ENCODE results near the gene SYCP2.
A peak's percentile ranks its signal among the peaks of the same experiment; 100 is the strongest.

SYCP2 gene

GRCh38 chr20:59848182-59848581, 85.3 kb downstream of the SYCP2 start:
- Histone ChIP-seq H3K27ac (ENCODE audit: low read depth, low read length) (no peak overlapping the region), H3K9me3 (ENCODE audit: control insufficient read depth in 5 of 5, low read length in 5 of 5) (no peaks in the 10 kb centered on the region), H3K4me3 (ENCODE audit: low read depth in 1 of 5, low read length in 5 of 5) (no peak overlapping the region), H3K9ac (ENCODE audit: low read length in 5 of 5) (no peak overlapping the region), H3K36me3 (ENCODE audit: control insufficient read depth in 5 of 5, insufficient read depth in 5 of 5, low read length in 5 of 5) (no peaks in the 10 kb centered on the region), H3K27me3 (ENCODE audit: control insufficient read depth in 5 of 5, insufficient read depth in 4 of 5, low read length in 5 of 5) (no peaks in the 10 kb centered on the region), H3K4me1 (ENCODE audit: control insufficient read depth in 5 of 5, insufficient read depth in 5 of 5, low read length in 5 of 5) (no peaks in the 10 kb centered on the region)

- Histone ChIP-seq H3K9ac (ENCODE audit: low read length in 5 of 5) (no peak overlapping the region), H3K27ac (ENCODE audit: low read depth, low read length) (no peak overlapping the region), H3K4me3 (ENCODE audit: low read depth in 1 of 5, low read length in 5 of 5) (no peak overlapping the region), H3K4me1 (ENCODE audit: control insufficient read depth in 5 of 5, insufficient read depth in 5 of 5, low read length in 5 of 5) (no peaks in the 10 kb centered on the region), H3K27me3 (ENCODE audit: control insufficient read depth in 5 of 5, insufficient read depth in 4 of 5, low read length in 5 of 5) (no peaks in the 10 kb centered on the region), H3K36me3 (ENCODE audit: control insufficient read depth in 5 of 5, insufficient read depth in 5 of 5, low read length in 5 of 5) (no peaks in the 10 kb centered on the region), H3K9me3 (ENCODE audit: control insufficient read depth in 5 of 5, low read length in 5 of 5) (no peaks in the 10 kb centered on the region)
These were observed 88.0 kb downstream of the SYCP2 start for GRCh38 chr20:59845472-59845871.

DNA sequence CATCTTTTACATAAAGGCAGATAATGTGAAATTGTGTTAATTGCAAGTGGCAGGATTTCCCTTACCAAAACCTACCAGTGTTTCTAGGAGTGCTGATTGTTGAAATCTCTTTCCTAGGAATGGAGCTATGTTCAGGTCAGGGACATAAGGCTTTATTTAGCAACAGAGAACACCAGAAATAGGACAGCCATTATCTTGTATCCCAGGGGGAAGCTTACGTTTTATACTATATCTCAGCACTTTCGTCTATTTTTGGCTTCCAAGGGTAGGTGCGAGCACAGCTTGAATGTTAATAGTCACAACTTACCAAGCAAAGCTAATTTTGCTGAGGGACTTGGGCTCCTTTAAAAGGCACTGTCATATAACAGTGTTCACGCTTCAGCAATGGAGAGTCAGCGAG, 94.0 kb downstream of the SYCP2 start:
- no peak overlapping the region for H3K27ac ChIP-seq (ENCODE audit: low read depth, low read length)
- no peaks in the 10 kb centered on the region for H3K36me3 ChIP-seq (ENCODE audit: control insufficient read depth in 5 of 5, insufficient read depth in 5 of 5, low read length in 5 of 5)
- H3K9me3 ChIP-seq (ENCODE audit: control insufficient read depth in 5 of 5, low read length in 5 of 5), result no peaks in the 10 kb centered on the region
- H3K4me3 ChIP-seq (ENCODE audit: low read depth in 1 of 5, low read length in 5 of 5), result no peak overlapping the region
- H3K9ac ChIP-seq (ENCODE audit: low read length in 5 of 5), result no peak overlapping the region
- H3K27me3 ChIP-seq (ENCODE audit: control insufficient read depth in 5 of 5, insufficient read depth in 4 of 5, low read length in 5 of 5), result peaks cover 0 to 17% (median 13%) of the 10 kb centered on the region in 5 donors
- H3K4me1 ChIP-seq (ENCODE audit: control insufficient read depth in 5 of 5, insufficient read depth in 5 of 5, low read length in 5 of 5), result peaks cover 1 to 32% (median 11%) of the 10 kb centered on the region in 5 donors

- H3K27me3 ChIP-seq (ENCODE audit: control insufficient read depth in 5 of 5, insufficient read depth in 4 of 5, low read length in 5 of 5), result peaks cover 0 to 17% (median 14%) of the 10 kb centered on the region in 5 donors
- H3K4me1 ChIP-seq (ENCODE audit: control insufficient read depth in 5 of 5, insufficient read depth in 5 of 5, low read length in 5 of 5), result peaks cover 2 to 32% (median 11%) of the 10 kb centered on the region in 5 donors
- no peak overlapping the region for H3K27ac ChIP-seq (ENCODE audit: low read depth, low read length)
- no peak overlapping the region for H3K9ac ChIP-seq (ENCODE audit: low read length in 5 of 5)
- H3K36me3 ChIP-seq (ENCODE audit: control insufficient read depth in 5 of 5, insufficient read depth in 5 of 5, low read length in 5 of 5), result no peaks in the 10 kb centered on the region
- no peaks in the 10 kb centered on the region for H3K9me3 ChIP-seq (ENCODE audit: control insufficient read depth in 5 of 5, low read length in 5 of 5)
- H3K4me3 ChIP-seq (ENCODE audit: low read depth in 1 of 5, low read length in 5 of 5), result no peak overlapping the region
These were observed 95.6 kb downstream of the SYCP2 start for GRCh38 chr20:59837623-59838394.

- Histone ChIP-seq H3K27ac (ENCODE audit: low read depth, low read length) (no peak overlapping the region), H3K9ac (ENCODE audit: low read length in 5 of 5) (no peak overlapping the region), H3K4me1 (ENCODE audit: control insufficient read depth in 5 of 5, insufficient read depth in 5 of 5, low read length in 5 of 5) (peaks cover 5 to 36% (median 14%) of the 10 kb centered on the region in 5 donors), H3K4me3 (ENCODE audit: low read depth in 1 of 5, low read length in 5 of 5) (no peak overlapping the region), H3K9me3 (ENCODE audit: control insufficient read depth in 5 of 5, low read length in 5 of 5) (no peaks in the 10 kb centered on the region), H3K27me3 (ENCODE audit: control insufficient read depth in 5 of 5, insufficient read depth in 4 of 5, low read length in 5 of 5) (peaks cover 0 to 21% (median 17%) of the 10 kb centered on the region in 5 donors), H3K36me3 (ENCODE audit: control insufficient read depth in 5 of 5, insufficient read depth in 5 of 5, low read length in 5 of 5) (no peaks in the 10 kb centered on the region)
These were observed 96.7 kb downstream of the SYCP2 start for GRCh38 chr20:59836767-59837166.

DNA sequence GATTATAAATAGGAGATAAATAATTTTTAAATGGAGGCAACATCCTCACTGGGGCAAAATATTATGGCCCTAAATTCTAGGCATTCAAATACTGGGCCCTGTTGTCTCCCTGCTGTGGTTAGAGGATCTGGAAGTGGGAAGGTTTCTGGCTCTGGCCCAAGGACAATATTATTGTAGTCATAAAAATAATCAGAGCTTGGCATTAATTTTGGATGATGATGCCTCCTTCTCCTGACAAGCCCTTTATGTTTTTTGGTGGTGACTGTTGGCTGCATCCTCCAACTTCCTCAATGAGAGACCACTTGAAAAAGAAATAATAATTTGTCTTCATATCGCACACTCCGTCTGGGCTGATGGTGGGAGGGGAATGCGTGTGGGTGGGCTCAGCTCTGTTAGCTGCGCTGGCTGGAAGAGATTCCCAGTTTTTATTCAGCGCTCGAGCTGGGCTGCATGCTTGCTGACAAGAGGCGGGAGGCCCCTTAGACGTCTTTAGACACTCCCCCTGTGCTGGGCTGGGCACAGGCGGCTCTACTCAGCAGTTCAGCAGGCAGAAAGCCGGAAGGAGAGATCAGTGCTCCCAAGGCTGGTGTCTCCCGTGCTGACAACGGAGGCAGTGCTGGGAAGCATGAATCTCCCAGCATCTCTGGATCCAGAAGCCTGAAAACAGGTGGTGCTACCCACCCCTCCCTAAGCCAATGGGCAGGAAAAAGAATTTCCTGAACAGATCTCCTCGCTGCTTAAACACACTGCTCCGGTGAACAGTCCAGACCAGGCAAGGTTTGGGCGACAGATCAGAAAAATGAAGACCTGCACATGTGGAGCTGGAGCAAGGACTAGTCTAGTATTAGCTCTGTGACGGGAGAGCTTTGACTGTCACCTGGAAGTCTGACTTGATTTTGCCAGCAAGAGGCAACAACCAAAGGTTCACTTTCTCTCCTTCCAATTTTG, 97.7 kb downstream of the SYCP2 start:
- Histone ChIP-seq H3K27me3 (ENCODE audit: control insufficient read depth in 5 of 5, insufficient read depth in 4 of 5, low read length in 5 of 5) (peaks cover 5 to 26% (median 17%) of the 10 kb centered on the region in 5 donors), H3K4me1 (ENCODE audit: control insufficient read depth in 5 of 5, insufficient read depth in 5 of 5, low read length in 5 of 5) (peaks cover 6 to 45% (median 17%) of the 10 kb centered on the region in 5 donors), H3K27ac (ENCODE audit: low read depth, low read length) (no peak overlapping the region), H3K36me3 (ENCODE audit: control insufficient read depth in 5 of 5, insufficient read depth in 5 of 5, low read length in 5 of 5) (no peaks in the 10 kb centered on the region), H3K9ac (ENCODE audit: low read length in 5 of 5) (no peak overlapping the region), H3K9me3 (ENCODE audit: control insufficient read depth in 5 of 5, low read length in 5 of 5) (no peaks in the 10 kb centered on the region), H3K4me3 (ENCODE audit: low read depth in 1 of 5, low read length in 5 of 5) (peak overlapping the region in 4 of 5 donors; percentile 13 to 51 (median 20))

DNA sequence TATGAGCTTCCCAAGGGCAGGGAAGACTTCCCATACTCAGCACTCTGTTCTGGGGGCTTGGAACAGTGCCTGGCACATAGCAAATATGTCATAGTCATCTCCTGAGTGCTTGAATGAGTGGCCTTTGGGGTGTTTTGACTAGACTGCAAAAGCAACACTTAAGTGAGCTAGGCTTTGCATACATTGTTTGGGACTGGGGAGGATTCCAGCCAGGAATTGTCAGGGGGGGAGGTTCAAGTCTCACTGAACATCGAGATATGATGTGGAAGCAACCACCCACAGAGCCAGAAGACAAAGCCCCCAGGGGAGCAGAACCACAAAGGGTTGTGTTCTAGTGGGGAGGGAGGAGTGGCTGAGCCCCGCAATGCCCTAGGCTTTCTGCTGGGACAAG, 98.4 kb downstream of the SYCP2 start:
- Histone ChIP-seq H3K36me3 (ENCODE audit: control insufficient read depth in 5 of 5, insufficient read depth in 5 of 5, low read length in 5 of 5) (no peaks in the 10 kb centered on the region), H3K9me3 (ENCODE audit: control insufficient read depth in 5 of 5, low read length in 5 of 5) (no peaks in the 10 kb centered on the region), H3K9ac (ENCODE audit: low read length in 5 of 5) (no peak overlapping the region), H3K27ac (ENCODE audit: low read depth, low read length) (no peak overlapping the region), H3K4me3 (ENCODE audit: low read depth in 1 of 5, low read length in 5 of 5) (no peak overlapping the region), H3K27me3 (ENCODE audit: control insufficient read depth in 5 of 5, insufficient read depth in 4 of 5, low read length in 5 of 5) (peaks cover 10 to 28% (median 17%) of the 10 kb centered on the region in 5 donors), H3K4me1 (ENCODE audit: control insufficient read depth in 5 of 5, insufficient read depth in 5 of 5, low read length in 5 of 5) (peaks cover 6 to 46% (median 17%) of the 10 kb centered on the region in 5 donors)

DNA sequence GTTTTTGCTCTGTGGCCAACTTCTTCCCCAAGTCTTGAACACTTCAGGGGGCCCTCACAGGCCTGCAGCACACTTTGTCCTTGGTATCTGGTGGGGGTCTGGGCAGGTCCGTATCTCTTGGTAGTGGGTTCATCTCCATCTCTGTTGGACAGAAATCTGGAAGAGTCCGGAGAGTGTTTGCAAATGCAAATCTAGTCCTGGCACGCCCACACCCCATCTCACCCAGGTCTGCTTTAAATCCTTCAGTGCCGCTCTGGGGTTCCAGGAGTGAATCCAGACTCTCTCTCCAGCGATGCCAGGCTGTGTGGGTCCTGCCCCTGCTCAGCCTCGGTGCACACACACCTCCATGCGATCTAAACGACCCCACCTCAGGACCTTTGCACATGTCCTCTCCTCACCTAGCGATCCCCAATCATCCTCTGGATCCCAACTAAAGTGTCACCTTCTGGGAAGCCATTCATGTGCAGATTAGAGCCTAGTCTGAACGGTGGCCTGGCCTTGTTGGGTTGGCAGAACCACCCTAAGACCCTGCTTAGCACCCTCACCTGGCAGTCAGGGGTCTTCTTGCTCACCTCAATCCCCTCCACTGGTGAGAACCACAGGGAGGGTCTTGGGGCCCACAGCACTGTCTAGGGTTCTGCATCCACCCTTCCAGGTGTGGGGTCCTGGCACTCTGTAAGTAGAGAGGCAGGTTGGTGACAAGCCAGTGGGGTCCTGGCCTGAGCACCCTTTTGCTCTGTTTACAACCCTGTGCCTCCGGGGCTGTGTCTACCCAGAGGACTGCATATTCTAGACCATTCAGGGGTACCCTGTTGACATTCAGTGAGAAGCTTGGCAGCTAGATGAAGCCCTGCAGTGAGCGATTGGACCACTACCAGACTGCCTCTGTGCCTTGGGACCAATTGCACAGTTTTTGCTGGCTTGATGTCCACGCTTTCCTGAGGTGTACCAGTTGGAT, 100.8 kb downstream of the SYCP2 start:
- Histone ChIP-seq H3K9ac (ENCODE audit: low read length in 5 of 5) (no peak overlapping the region), H3K4me3 (ENCODE audit: low read depth in 1 of 5, low read length in 5 of 5) (no peak overlapping the region), H3K4me1 (ENCODE audit: control insufficient read depth in 5 of 5, insufficient read depth in 5 of 5, low read length in 5 of 5) (peaks cover 6 to 42% (median 17%) of the 10 kb centered on the region in 5 donors), H3K9me3 (ENCODE audit: control insufficient read depth in 5 of 5, low read length in 5 of 5) (no peaks in the 10 kb centered on the region), H3K36me3 (ENCODE audit: control insufficient read depth in 5 of 5, insufficient read depth in 5 of 5, low read length in 5 of 5) (no peaks in the 10 kb centered on the region), H3K27ac (ENCODE audit: low read depth, low read length) (no peak overlapping the region), H3K27me3 (ENCODE audit: control insufficient read depth in 5 of 5, insufficient read depth in 4 of 5, low read length in 5 of 5) (peaks cover 8 to 28% (median 15%) of the 10 kb centered on the region in 5 donors)

DNA sequence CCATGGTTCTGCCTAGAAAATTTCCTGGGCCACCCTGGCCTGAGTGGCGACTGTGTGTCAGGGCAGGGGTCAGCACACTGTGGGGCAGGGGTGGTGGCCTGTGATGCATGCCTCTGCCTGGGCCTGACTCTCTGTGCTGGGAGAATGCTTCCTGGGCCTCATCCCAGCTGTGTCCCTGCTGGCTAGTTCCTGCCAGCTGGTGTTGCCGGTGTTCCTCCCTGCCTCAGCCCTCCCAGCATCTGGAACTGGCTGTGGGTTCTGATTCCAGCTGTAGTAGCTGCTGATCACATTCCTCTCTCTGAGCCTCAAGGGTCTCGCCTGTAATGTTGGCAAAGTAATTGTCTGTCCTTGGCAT, 101.5 kb downstream of the SYCP2 start:
- H3K4me1 ChIP-seq (ENCODE audit: control insufficient read depth in 5 of 5, insufficient read depth in 5 of 5, low read length in 5 of 5), result peaks cover 6 to 36% (median 17%) of the 10 kb centered on the region in 5 donors
- H3K27ac ChIP-seq (ENCODE audit: low read depth, low read length), result no peak overlapping the region
- H3K9ac ChIP-seq (ENCODE audit: low read length in 5 of 5), result no peak overlapping the region
- H3K36me3 ChIP-seq (ENCODE audit: control insufficient read depth in 5 of 5, insufficient read depth in 5 of 5, low read length in 5 of 5), result no peaks in the 10 kb centered on the region
- H3K27me3 ChIP-seq (ENCODE audit: control insufficient read depth in 5 of 5, insufficient read depth in 4 of 5, low read length in 5 of 5), result peaks cover 7 to 30% (median 17%) of the 10 kb centered on the region in 5 donors
- H3K9me3 ChIP-seq (ENCODE audit: control insufficient read depth in 5 of 5, low read length in 5 of 5), result no peaks in the 10 kb centered on the region
- no peak overlapping the region for H3K4me3 ChIP-seq (ENCODE audit: low read depth in 1 of 5, low read length in 5 of 5)

All from subcutaneous abdominal adipose tissue (tissue), 5 donors.